Heart left ventricle (tissue), 16 donors: Measurements from ENCODE around the gene ALDH3A2. TPM values are rescaled to one million over a fixed set of nuclear protein-coding genes. Genes with fewer than 3 reads are reported as not detected.
A peak's percentile ranks its signal among the peaks of the same experiment; 100 is the strongest.

Experiments
- ATAC-seq, 4 donors: fragments of 200-7000 bp; cut with Tn5 transposase; one replicate each; pipeline ENCODE4 v1.9.1; 2020 to 2022; ENCODE audit warnings: moderate library complexity in 4 of 4, mild to moderate bottlenecking in 3 of 4, moderate number of reproducible peaks in 1 of 4
- DNase-seq, 5 donors: peaks; one replicate each; pipeline ENCODE4 v3.0.0-alpha.2; 2020
- H3K27ac ChIP-seq, 12 donors: fragments of 200-600 bp; sonication (generic) in 4 of 12; one replicate each; pipeline versions ENCODE4 v1.5.0 to v1.8.0; 2016 to 2022; ENCODE audit warnings: mild to moderate bottlenecking in 2 of 12
- H3K27me3 ChIP-seq, 9 donors: fragments of 200-600 bp; sonication (generic) in 2 of 9; one replicate each; pipeline versions ENCODE4 v1.5.1 to v1.8.0; 2016 to 2022; ENCODE audit warnings: mild to moderate bottlenecking in 3 of 9
- H3K36me3 ChIP-seq, 9 donors: fragments of 200-600 bp; sonication (generic) in 2 of 9; one replicate each; pipeline versions ENCODE4 v1.5.0 to v1.8.0; 2018 to 2022; ENCODE audit warnings: mild to moderate bottlenecking in 2 of 9
- H3K4me1 ChIP-seq, 12 donors: fragments of 200-600 bp; sonication (generic) in 4 of 12; one replicate each; pipeline versions ENCODE4 v1.5.0 to v1.8.0; 2016 to 2022; ENCODE audit warnings: mild to moderate bottlenecking in 3 of 12
- H3K4me3 ChIP-seq, 12 donors: fragments of 200-600 bp; sonication (generic) in 4 of 12; one replicate each; pipeline versions ENCODE4 v1.5.0 to v1.8.0; 2017 to 2022; ENCODE audit warnings: mild to moderate bottlenecking in 9 of 12, moderate library complexity in 4 of 12
- H3K9me3 ChIP-seq, 12 donors: fragments of 200-600 bp; sonication (generic) in 4 of 12; one replicate each; pipeline versions ENCODE4 v1.5.0 to v1.8.0; 2016 to 2022; ENCODE audit warnings: mild to moderate bottlenecking in 1 of 12
- CTCF ChIP-seq, 12 donors: fragments of 200-600 bp; sonication (generic) in 4 of 12; IDR thresholded peaks; one replicate each; pipeline versions ENCODE4 v1.5.0 to v1.8.0; 2018 to 2022; ENCODE audit warnings: antibody characterized with exemption in 12 of 12, mild to moderate bottlenecking in 5 of 12
- POLR2A ChIP-seq, 2 donors: fragments of 450-650 bp; IDR thresholded peaks; one replicate each; pipeline ENCODE4 v1.6.1; 2017; ENCODE audit warnings: antibody characterized with exemption in 2 of 2, mild to moderate bottlenecking in 2 of 2, moderate library complexity in 2 of 2
- WGBS, 4 donors: extraction: QIAGEN DNeasy Blood & Tissue Kit in 2 of 4; methylation state at CpG; one replicate each; pipeline versions ENCODE4 v1.1.5 to v1.1.7; 2013 to 2018; 5-methylcytosine and 5-hydroxymethylcytosine counted together
- intact Hi-C, 10 donors: fragments of 100-400 bp; cut with DNase I; formaldehyde crosslinking; loops; one replicate each; pipeline versions ENCODE4 v1.11.1 to v1.14.2; 2022
- polyA plus RNA-seq, 2 donors: library from polyadenylated mRNA; stranded (reverse); fragments of 200-250 nt; gene quantifications; one replicate each; pipeline ENCODE4 v1.2.3, GENCODE V29; 2013
- total RNA-seq, 9 donors: library from RNA; depleted of rRNA in 2 of 9; stranded (reverse); fragments of >200 nt in 2 of 9; fragmentation: NEBNext Ultra II Directional in 3 of 9; extraction: Animal tissue kit (Norgen Biotek cat#: 25700) in 3 of 9; gene quantifications; one replicate each; pipeline versions ENCODE4 v1.1.0 to v1.2.4, GENCODE V29; 2016 to 2023
- donor health status: ischemic (EF 13 %, LVEDD 7.1; RV severe dilation, severe dysfunction).
- donor health status: healthy with polysubstance abuse.
- donor health status: DM: no; HTN: yes; CAD: no.
- donor health status: DM: no; HTN: no; CAD: no.
- donor health status: ischemic (EF 25% LVEDD 6.9; RV normal size, moderate dysfunction).
- donor health status: ischemic (EF 25% LVEDD 5.7; RV mildly dilated, moderate dysfunction).
- donor health status: healthy.
- donor health status: DM: yes; HTN: yes; CAD: no.
- donor health status: ischemic (EF 35%, LVEDD 5.7; RV mildly dilated, moderate dysfunction).
- donor health status: nonischemic (EF 11% LVEDD 7.7; RV severe dilation, severe dysfunction).
- donor health status: DM: yes; HTN: yes; CAD: no.
- donor health status: PGD.
- donor health status: ischemic (EF 29% LVEDD 5.4; RV normal size, mild dysfunction).
- donor health status: nonischemic (EF 23%, LVEDD 6.1; RV moderate dilation, normal function).

Gene ALDH3A2
- total and polyA plus RNA-seq, 11 donors, result 25.7 to 129 (median 71.8) TPM

- no peak for ATAC-seq
- 97 to 98% (median 97%) methylated on average over 2 of the region's 2 CpGs for WGBS, 4 donors
- H3K27ac ChIP-seq, result no peak overlapping the region
- no peaks in the 10 kb centered on the region for H3K27me3 ChIP-seq
- no peaks in the 10 kb centered on the region for H3K9me3 ChIP-seq
- no peak for TF ChIP-seq POLR2A (IDR thresholded peaks at IDR 0.05)
- TF ChIP-seq CTCF (IDR thresholded peaks at IDR 0.05), result no peak
- no peaks in the 10 kb centered on the region for H3K4me1 ChIP-seq
- no peak for DNase-seq
- intact Hi-C loops, result no loop called here
- H3K4me3 ChIP-seq, result no peak overlapping the region
- peaks cover 0 to 2% (median 0%) of the 10 kb centered on the region in 9 donors for H3K36me3 ChIP-seq
Measured at GRCh38 chr17:19686400-19687090, 38.0 kb downstream of the ALDH3A2 start.

DNA sequence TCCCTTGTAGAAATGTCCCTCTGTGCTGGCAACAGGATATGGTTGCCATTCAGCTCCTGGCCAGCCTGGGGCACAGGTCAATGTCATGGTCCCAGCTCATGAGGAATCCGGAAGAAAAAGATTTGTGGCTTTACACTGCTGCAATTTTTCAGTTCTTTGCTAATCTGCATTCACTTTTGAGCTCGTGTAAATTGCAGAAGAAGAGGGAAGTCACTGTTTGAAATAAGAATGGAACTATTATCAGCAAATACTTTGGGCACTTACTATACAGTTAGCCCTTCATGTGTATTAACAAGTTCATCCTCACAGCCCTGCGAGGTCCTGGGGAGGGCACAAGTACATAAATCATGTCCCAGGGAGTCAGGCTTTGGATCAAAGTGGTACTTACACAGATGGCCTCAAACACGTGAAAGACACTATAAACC lies 53.7 kb downstream of the ALDH3A2 start:
- peak overlapping the region in 1 of 12 donors; percentile 71 for H3K27ac ChIP-seq
- TF ChIP-seq CTCF (IDR thresholded peaks at IDR 0.05), result no peak
- TF ChIP-seq POLR2A (IDR thresholded peaks at IDR 0.05), result no peak
- no peaks in the 10 kb centered on the region for H3K36me3 ChIP-seq
- H3K9me3 ChIP-seq, result no peaks in the 10 kb centered on the region
- peaks cover 0 to 23% (median 10%) of the 10 kb centered on the region in 12 donors for H3K4me1 ChIP-seq
- DNase-seq (no peak), ATAC-seq (no peak)
- H3K4me3 ChIP-seq, result no peak overlapping the region
- WGBS, 4 donors, result 80 to 84% (median 83%) methylated on average over 4 of the region's 4 CpGs
- intact Hi-C loops, result loop anchor here in 2 of 10 donors (10.0 kb wide), 2 partner anchors 53 to 63 kb away; no protein-coding TSS in a partner anchor
- H3K27me3 ChIP-seq, result no peaks in the 10 kb centered on the region

DNA sequence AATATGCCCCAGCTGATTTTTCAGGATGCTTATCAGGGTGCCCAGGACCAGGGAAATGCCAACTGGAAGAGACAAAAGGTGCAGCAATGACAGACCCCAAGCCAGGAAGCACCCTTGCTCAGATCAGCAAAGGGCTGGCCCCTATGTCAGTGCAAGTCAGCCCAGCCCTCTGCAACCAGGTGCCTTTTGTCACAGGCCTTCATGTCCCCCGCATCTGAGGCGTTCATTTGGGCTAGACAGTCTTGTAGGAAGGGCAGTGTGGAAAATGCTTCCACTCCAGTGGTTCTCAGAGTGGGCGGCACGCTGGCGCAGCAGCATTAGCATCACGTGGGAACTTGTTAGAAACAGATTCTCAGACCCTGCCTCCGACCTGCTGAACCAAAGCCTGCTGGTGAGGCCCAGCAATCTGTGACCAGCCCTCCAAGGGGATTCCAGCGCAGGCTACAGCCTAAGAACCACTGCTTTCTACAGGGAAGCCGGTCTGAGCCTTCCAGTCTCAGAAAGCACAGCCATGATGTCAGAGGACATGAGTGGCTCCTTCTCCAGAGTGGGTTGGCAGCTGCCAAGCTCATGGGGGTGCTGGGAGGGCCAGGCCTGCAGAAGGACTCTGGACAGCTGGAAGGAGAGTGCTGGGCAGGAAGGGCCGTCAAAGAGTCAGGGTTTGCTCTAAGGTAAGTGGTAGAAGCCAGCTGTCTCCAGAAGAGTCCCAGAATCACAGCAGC lies 54.7 kb downstream of the ALDH3A2 start:
- Histone ChIP-seq H3K4me1 (peaks cover 0 to 23% (median 10%) of the 10 kb centered on the region in 12 donors), H3K36me3 (no peaks in the 10 kb centered on the region), H3K27ac (peak overlapping the region in 11 of 12 donors; percentile 25 to 72 (median 56)), H3K4me3 (no peak overlapping the region), H3K9me3 (no peaks in the 10 kb centered on the region), H3K27me3 (no peaks in the 10 kb centered on the region)
- no peak for DNase-seq
- 54 to 64% (median 58%) methylated on average over 9 to 10 of the region's 10 CpGs for WGBS, 4 donors
- ATAC-seq, result peak; percentile 35 to 75 (median 58)
- TF ChIP-seq POLR2A (IDR thresholded peaks at IDR 0.05) (no peak), CTCF (IDR thresholded peaks at IDR 0.05) (no peak)
- intact Hi-C loops, result loop anchor here in 2 of 10 donors (10.0 kb wide), 2 partner anchors 52 to 62 kb away; no protein-coding TSS in a partner anchor
